ENCODE results near the gene TRMT61B.
A peak's percentile ranks its signal among the peaks of the same experiment; 100 is the strongest.

The TRMT61B gene

DNA sequence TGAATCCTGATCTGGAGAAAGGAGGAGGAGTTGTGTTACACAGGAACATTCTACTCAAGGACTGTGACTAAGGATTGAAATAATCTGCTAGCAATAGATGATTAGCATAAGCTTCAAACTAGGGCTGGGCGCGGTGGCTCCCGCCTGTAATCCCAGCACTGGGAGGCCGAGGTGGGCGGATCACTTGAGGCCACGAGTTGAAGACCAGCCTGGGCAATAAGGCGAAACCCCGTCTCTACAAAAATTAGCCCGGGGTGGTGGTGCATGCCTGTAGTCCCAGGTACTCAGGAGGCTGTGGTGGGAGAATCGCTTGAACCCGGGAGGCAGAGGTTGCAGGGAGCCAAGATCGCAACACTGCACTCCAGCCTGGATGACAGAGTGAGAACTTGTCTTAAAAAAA lies 1.5 kb downstream of the TRMT61B start:
- Histone ChIP-seq H2BK120ac (ENCODE audit: low read depth, low read length) (no peak overlapping the region), H3K79me1 (ENCODE audit: low read depth, low read length) (peaks cover 7% of the 10 kb centered on the region), H3K14ac (ENCODE audit: low read length) (no peak overlapping the region), H2BK15ac (ENCODE audit: low read length) (no peak overlapping the region), H3K4ac (ENCODE audit: low read length) (no peak overlapping the region), H3K9me3 (replicated peaks in 1 of 2; ENCODE audit: control insufficient read depth in 2 of 2, insufficient read depth in 1 of 2, low read depth in 1 of 2, low read length in 2 of 2) (no peaks in the 10 kb centered on the region), H3K4me1 (ENCODE audit: control insufficient read depth in 2 of 2, insufficient read depth in 1 of 2, low read depth in 1 of 2, low read length in 2 of 2) (peaks cover 3 to 8% of the 10 kb centered on the region in 2 donors), H3K27ac (replicated peaks; ENCODE audit: low read length) (no peak overlapping the region), H3K4me2 (ENCODE audit: insufficient read depth, low read length, poor library complexity, severe bottlenecking) (peak overlapping the region; percentile 30), H3K27me3 (ENCODE audit: control insufficient read depth in 3 of 3, insufficient read depth in 3 of 3, low read depth in 1 of 3, low read length in 3 of 3) (no peaks in the 10 kb centered on the region), H3K23ac (ENCODE audit: low read depth, low read length, poor library complexity) (no peak overlapping the region), H2BK12ac (ENCODE audit: low read length) (no peak overlapping the region), H4K8ac (ENCODE audit: low read depth, low read length) (no peak overlapping the region), H4K91ac (ENCODE audit: low read depth, low read length, poor library complexity) (no peak overlapping the region), H2BK5ac (ENCODE audit: low read length) (no peak overlapping the region), H2AFZ (ENCODE audit: low read length) (no peak overlapping the region), H3K4me3 (ENCODE audit: low read length in 2 of 2) (peak overlapping the region in 1 of 2 donors; percentile 91), H3K36me3 (replicated peaks in 1 of 2; ENCODE audit: control insufficient read depth in 2 of 2, insufficient read depth in 2 of 2, low read length in 2 of 2) (peaks cover 3 to 42% of the 10 kb centered on the region in 2 donors), H2AK5ac (ENCODE audit: low read depth, low read length) (no peak overlapping the region), H3K9ac (ENCODE audit: low read depth, low read length, poor library complexity) (no peak overlapping the region), H3K18ac (ENCODE audit: low read length) (no peak overlapping the region)
- no peak for DNase-seq (ENCODE audit: low spot score)
- no CpG with 5 or more reads among the region's 12 CpGs for WGBS, 2 donors (ENCODE audit: extremely low coverage in 2 of 2, insufficient read length in 2 of 2, insufficient replicate concordance in 1 of 2)

DNA sequence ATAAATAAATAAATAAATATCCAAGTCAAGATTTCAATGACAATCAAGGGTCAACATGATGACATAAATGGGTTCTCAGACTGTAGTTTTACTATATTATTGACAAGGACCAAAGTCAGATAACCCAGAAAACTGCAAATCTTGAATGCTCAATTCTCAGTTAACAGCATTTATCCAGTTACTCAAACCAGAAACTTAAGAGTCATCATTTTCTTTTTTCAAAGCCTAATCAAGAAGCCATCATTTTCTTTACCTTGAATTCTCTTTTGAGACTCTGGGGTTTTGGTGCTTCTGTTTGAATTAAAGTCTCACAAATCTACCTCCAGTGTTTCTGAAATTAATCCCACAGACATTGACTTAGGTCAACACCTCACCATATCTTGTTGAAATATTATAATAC lies 14.1 kb downstream of the TRMT61B start:
- H3K27me3 ChIP-seq (ENCODE audit: control insufficient read depth in 3 of 3, insufficient read depth in 3 of 3, low read depth in 1 of 3, low read length in 3 of 3): no peaks in the 10 kb centered on the region
- H3K4me3 ChIP-seq (ENCODE audit: low read length in 2 of 2): no peak overlapping the region
- no peak overlapping the region for H3K23ac ChIP-seq (ENCODE audit: low read depth, low read length, poor library complexity)
- H2BK5ac ChIP-seq (ENCODE audit: low read length): no peak overlapping the region
- no peaks in the 10 kb centered on the region for H3K9me3 ChIP-seq (replicated peaks in 1 of 2; ENCODE audit: control insufficient read depth in 2 of 2, insufficient read depth in 1 of 2, low read depth in 1 of 2, low read length in 2 of 2)
- no peak overlapping the region for H2BK120ac ChIP-seq (ENCODE audit: low read depth, low read length)
- DNase-seq (ENCODE audit: low spot score): no peak
- no peak overlapping the region for H3K4me2 ChIP-seq (ENCODE audit: insufficient read depth, low read length, poor library complexity, severe bottlenecking)
- no peak overlapping the region for H2BK12ac ChIP-seq (ENCODE audit: low read length)
- H3K27ac ChIP-seq (replicated peaks; ENCODE audit: low read length): no peak overlapping the region
- H4K91ac ChIP-seq (ENCODE audit: low read depth, low read length, poor library complexity): no peak overlapping the region
- H3K18ac ChIP-seq (ENCODE audit: low read length): no peak overlapping the region
- no peak overlapping the region for H4K8ac ChIP-seq (ENCODE audit: low read depth, low read length)
- no peak overlapping the region for H3K14ac ChIP-seq (ENCODE audit: low read length)
- no peak overlapping the region for H3K9ac ChIP-seq (ENCODE audit: low read depth, low read length, poor library complexity)
- H3K4ac ChIP-seq (ENCODE audit: low read length): no peak overlapping the region
- no peaks in the 10 kb centered on the region for H3K79me1 ChIP-seq (ENCODE audit: low read depth, low read length)
- H2BK15ac ChIP-seq (ENCODE audit: low read length): no peak overlapping the region
- H2AFZ ChIP-seq (ENCODE audit: low read length): no peak overlapping the region
- peaks cover 0 to 45% of the 10 kb centered on the region in 2 donors for H3K36me3 ChIP-seq (replicated peaks in 1 of 2; ENCODE audit: control insufficient read depth in 2 of 2, insufficient read depth in 2 of 2, low read length in 2 of 2)
- H3K4me1 ChIP-seq (ENCODE audit: control insufficient read depth in 2 of 2, insufficient read depth in 1 of 2, low read depth in 1 of 2, low read length in 2 of 2): no peaks in the 10 kb centered on the region
- no peak overlapping the region for H2AK5ac ChIP-seq (ENCODE audit: low read depth, low read length)

DNA sequence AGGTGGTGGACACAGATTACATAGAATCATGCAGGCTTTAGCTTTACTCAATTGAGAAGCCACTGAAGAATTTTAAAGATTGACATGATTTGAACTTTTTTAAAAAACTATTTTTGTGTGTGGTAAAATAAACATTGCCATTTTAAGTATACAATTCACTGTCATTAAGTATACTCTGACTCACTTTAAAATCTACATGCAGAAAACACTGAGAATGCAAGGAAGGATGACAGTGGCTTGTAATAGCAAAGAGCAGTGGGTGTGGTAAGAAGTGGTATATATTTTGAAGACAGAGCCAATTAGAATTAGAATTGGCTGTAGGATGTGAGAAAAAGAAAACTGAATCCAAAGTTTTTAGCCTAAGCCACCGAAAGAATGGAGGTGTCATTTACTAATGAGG lies 14.9 kb downstream of the TRMT61B start:
- H2AK5ac ChIP-seq (ENCODE audit: low read depth, low read length): no peak overlapping the region
- H2BK120ac ChIP-seq (ENCODE audit: low read depth, low read length): no peak overlapping the region
- H3K27ac ChIP-seq (replicated peaks; ENCODE audit: low read length): no peak overlapping the region
- H4K8ac ChIP-seq (ENCODE audit: low read depth, low read length): no peak overlapping the region
- no peak overlapping the region for H2BK12ac ChIP-seq (ENCODE audit: low read length)
- no peak overlapping the region for H3K14ac ChIP-seq (ENCODE audit: low read length)
- no CpG with 5 or more reads among the region's 1 CpG for WGBS, 2 donors (ENCODE audit: extremely low coverage in 2 of 2, insufficient read length in 2 of 2, insufficient replicate concordance in 1 of 2)
- no peak overlapping the region for H3K4me2 ChIP-seq (ENCODE audit: insufficient read depth, low read length, poor library complexity, severe bottlenecking)
- no peak overlapping the region for H3K4ac ChIP-seq (ENCODE audit: low read length)
- H3K27me3 ChIP-seq (ENCODE audit: control insufficient read depth in 3 of 3, insufficient read depth in 3 of 3, low read depth in 1 of 3, low read length in 3 of 3): no peaks in the 10 kb centered on the region
- no peak overlapping the region for H3K18ac ChIP-seq (ENCODE audit: low read length)
- no peak overlapping the region for H2AFZ ChIP-seq (ENCODE audit: low read length)
- DNase-seq (ENCODE audit: low spot score): no peak
- no peaks in the 10 kb centered on the region for H3K79me1 ChIP-seq (ENCODE audit: low read depth, low read length)
- no peak overlapping the region for H3K9ac ChIP-seq (ENCODE audit: low read depth, low read length, poor library complexity)
- H3K4me3 ChIP-seq (ENCODE audit: low read length in 2 of 2): no peak overlapping the region
- H3K4me1 ChIP-seq (ENCODE audit: control insufficient read depth in 2 of 2, insufficient read depth in 1 of 2, low read depth in 1 of 2, low read length in 2 of 2): no peaks in the 10 kb centered on the region
- no peak overlapping the region for H3K23ac ChIP-seq (ENCODE audit: low read depth, low read length, poor library complexity)
- H2BK15ac ChIP-seq (ENCODE audit: low read length): no peak overlapping the region
- no peak overlapping the region for H4K91ac ChIP-seq (ENCODE audit: low read depth, low read length, poor library complexity)
- no peak overlapping the region for H2BK5ac ChIP-seq (ENCODE audit: low read length)
- peaks cover 0 to 44% of the 10 kb centered on the region in 2 donors for H3K36me3 ChIP-seq (replicated peaks in 1 of 2; ENCODE audit: control insufficient read depth in 2 of 2, insufficient read depth in 2 of 2, low read length in 2 of 2)
- no peaks in the 10 kb centered on the region for H3K9me3 ChIP-seq (replicated peaks in 1 of 2; ENCODE audit: control insufficient read depth in 2 of 2, insufficient read depth in 1 of 2, low read depth in 1 of 2, low read length in 2 of 2)

DNA sequence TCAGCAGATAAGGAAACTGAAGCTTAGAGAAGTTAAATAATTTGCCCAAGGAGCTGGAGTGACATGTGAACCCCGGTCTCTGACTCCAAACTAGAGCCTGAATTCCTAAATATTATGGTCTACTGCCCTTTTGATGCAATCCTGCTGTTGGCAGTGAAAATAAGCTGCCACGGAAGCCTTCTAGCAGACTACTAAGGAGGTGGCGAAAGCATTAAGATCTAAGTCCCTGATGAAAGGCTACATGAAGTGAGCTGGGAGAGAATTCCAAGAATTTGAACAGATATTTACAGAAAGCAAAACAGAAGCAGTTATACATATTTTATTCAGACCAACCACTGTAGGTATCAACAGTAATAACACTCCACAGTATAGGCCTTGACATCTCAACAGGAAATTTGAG lies 28.1 kb downstream of the TRMT61B start:
- H2AFZ ChIP-seq (ENCODE audit: low read length): no peak overlapping the region
- no peak overlapping the region for H3K4ac ChIP-seq (ENCODE audit: low read length)
- no peak overlapping the region for H3K18ac ChIP-seq (ENCODE audit: low read length)
- H3K23ac ChIP-seq (ENCODE audit: low read depth, low read length, poor library complexity): no peak overlapping the region
- no peak overlapping the region for H3K4me2 ChIP-seq (ENCODE audit: insufficient read depth, low read length, poor library complexity, severe bottlenecking)
- no peaks in the 10 kb centered on the region for H3K79me1 ChIP-seq (ENCODE audit: low read depth, low read length)
- WGBS, 2 donors (ENCODE audit: extremely low coverage in 2 of 2, insufficient read length in 2 of 2, insufficient replicate concordance in 1 of 2): no CpG with 5 or more reads among the region's 3 CpGs
- H3K9me3 ChIP-seq (replicated peaks in 1 of 2; ENCODE audit: control insufficient read depth in 2 of 2, insufficient read depth in 1 of 2, low read depth in 1 of 2, low read length in 2 of 2): no peaks in the 10 kb centered on the region
- no peaks in the 10 kb centered on the region for H3K4me1 ChIP-seq (ENCODE audit: control insufficient read depth in 2 of 2, insufficient read depth in 1 of 2, low read depth in 1 of 2, low read length in 2 of 2)
- DNase-seq (ENCODE audit: low spot score): no peak
- no peak overlapping the region for H2BK5ac ChIP-seq (ENCODE audit: low read length)
- no peak overlapping the region for H2BK12ac ChIP-seq (ENCODE audit: low read length)
- H3K4me3 ChIP-seq (ENCODE audit: low read length in 2 of 2): no peak overlapping the region
- no peak overlapping the region for H3K14ac ChIP-seq (ENCODE audit: low read length)
- no peaks in the 10 kb centered on the region for H3K27me3 ChIP-seq (ENCODE audit: control insufficient read depth in 3 of 3, insufficient read depth in 3 of 3, low read depth in 1 of 3, low read length in 3 of 3)
- no peak overlapping the region for H3K27ac ChIP-seq (replicated peaks; ENCODE audit: low read length)
- no peak overlapping the region for H2BK15ac ChIP-seq (ENCODE audit: low read length)
- no peak overlapping the region for H3K9ac ChIP-seq (ENCODE audit: low read depth, low read length, poor library complexity)
- no peak overlapping the region for H2BK120ac ChIP-seq (ENCODE audit: low read depth, low read length)
- no peak overlapping the region for H4K91ac ChIP-seq (ENCODE audit: low read depth, low read length, poor library complexity)
- no peak overlapping the region for H2AK5ac ChIP-seq (ENCODE audit: low read depth, low read length)
- no peak overlapping the region for H4K8ac ChIP-seq (ENCODE audit: low read depth, low read length)
- peaks cover 0 to 4% of the 10 kb centered on the region in 2 donors for H3K36me3 ChIP-seq (replicated peaks in 1 of 2; ENCODE audit: control insufficient read depth in 2 of 2, insufficient read depth in 2 of 2, low read length in 2 of 2)

Measured in neuronal stem cell (in vitro differentiated cells).